HCT116 (cell line): ENCODE data around the gene SIX2. TPM values are rescaled to one million over a fixed set of nuclear protein-coding genes. Genes with fewer than 3 reads are reported as not detected.

Experiments used
- total RNA-seq: library from RNA; stranded (reverse); gene quantifications from one replicate; pipeline ENCODE4 v1.2.1, GENCODE V29; 2021; ENCODE audit not compliant: unreplicated experiment

Gene SIX2
- total RNA-seq, 1 experiment from 2014 or later: 0.54 TPM

Other genes starting within 250 kb of the SIX2 start
- gene SIX3, start 67.8 kb downstream of the SIX2 start, total RNA-seq: 1.2 TPM